ENCODE results near the gene PTPN2.

The PTPN2 gene

GRCh38 chr18:12895014-12895413 is 11.0 kb upstream of the PTPN2 start:
- no peak for TF ChIP-seq CTCF (conservative IDR thresholded peaks at IDR 0.05; ENCODE audit: control insufficient read depth, insufficient read depth, low read depth, low read length)
- no peak overlapping the region for H3K4me3 ChIP-seq (ENCODE audit: control insufficient read depth, low read depth, low read length)
- no peak for DNase-seq (ENCODE audit: low read depth)

- TF ChIP-seq CTCF (conservative IDR thresholded peaks at IDR 0.05; ENCODE audit: control insufficient read depth, insufficient read depth, low read depth, low read length), result no peak
- H3K4me3 ChIP-seq (ENCODE audit: control insufficient read depth, low read depth, low read length), result no peak overlapping the region
- no peak for DNase-seq (ENCODE audit: low read depth)
Observed at GRCh38 chr18:12891561-12891960, 7.5 kb upstream of the PTPN2 start.

- DNase-seq (ENCODE audit: low read depth), result no peak
- no peak for TF ChIP-seq CTCF (conservative IDR thresholded peaks at IDR 0.05; ENCODE audit: control insufficient read depth, insufficient read depth, low read depth, low read length)
- H3K4me3 ChIP-seq (ENCODE audit: control insufficient read depth, low read depth, low read length), result no peak overlapping the region
Observed at GRCh38 chr18:12890964-12891363, 6.9 kb upstream of the PTPN2 start.

GRCh38 chr18:12886498-12887126 is 2.6 kb upstream of the PTPN2 start:
- peak; percentile 36 for TF ChIP-seq CTCF (conservative IDR thresholded peaks at IDR 0.05; ENCODE audit: control insufficient read depth, insufficient read depth, low read depth, low read length)
- no peak overlapping the region for H3K4me3 ChIP-seq (ENCODE audit: control insufficient read depth, low read depth, low read length)
- peak; percentile 20 for DNase-seq (ENCODE audit: low read depth)

- no peak for DNase-seq (ENCODE audit: low read depth)
- no peak overlapping the region for H3K4me3 ChIP-seq (ENCODE audit: control insufficient read depth, low read depth, low read length)
- no peak for TF ChIP-seq CTCF (conservative IDR thresholded peaks at IDR 0.05; ENCODE audit: control insufficient read depth, insufficient read depth, low read depth, low read length)
Observed at GRCh38 chr18:12885500-12885899, 1.5 kb upstream of the PTPN2 start.

GRCh38 chr18:12884406-12885323 is 628 bp upstream of the PTPN2 start:
- H3K4me3 ChIP-seq (ENCODE audit: control insufficient read depth, low read depth, low read length), result peak overlapping the region; percentile 62
- DNase-seq (ENCODE audit: low read depth), result no peak
- TF ChIP-seq CTCF (conservative IDR thresholded peaks at IDR 0.05; ENCODE audit: control insufficient read depth, insufficient read depth, low read depth, low read length), result no peak

All from fibroblast of mammary gland (primary cell).